Measurements from ENCODE around the gene RTKN. TPM values are rescaled to one million over a fixed set of nuclear protein-coding genes. Genes with fewer than 3 reads are reported as not detected.

The RTKN gene
- total and polyA plus RNA-seq, 2 of the 13 experiments (the other 11 are each of a cell fraction or from before 2014, with no cell fraction given), result 159 to 166 TPM

- TF ChIP-seq, protein P1, sequence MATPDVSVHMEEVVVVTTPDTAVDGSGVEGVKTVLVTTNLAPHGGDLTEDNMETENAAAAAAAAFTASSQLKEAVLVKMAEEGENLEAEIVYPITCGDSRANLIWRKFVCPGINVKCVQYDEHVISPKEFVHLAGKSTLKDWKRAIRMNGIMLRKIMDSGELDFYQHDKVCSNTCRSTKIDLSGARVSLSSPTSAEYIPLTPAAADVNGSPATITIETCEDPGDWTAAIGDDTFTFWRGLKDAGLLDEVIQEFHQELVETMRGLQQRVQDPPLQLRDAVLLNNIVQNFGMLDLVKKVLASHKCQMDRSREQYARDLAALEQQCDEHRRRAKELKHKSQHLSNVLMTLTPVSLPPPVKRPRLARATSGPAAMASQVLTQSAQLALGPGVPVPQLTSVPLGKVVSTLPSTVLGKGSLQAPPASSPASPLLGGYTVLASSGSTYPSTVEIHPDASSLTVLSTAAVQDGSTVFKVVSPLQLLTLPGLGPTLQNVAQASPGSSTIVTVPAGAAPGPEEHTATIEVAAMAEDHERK (CRISPR knock-in tag; IDR thresholded peaks at IDR 0.05; ENCODE audit: low read depth), result no peak
- no peak for TF ChIP-seq PRDM4 (CRISPR knock-in tag; IDR thresholded peaks at IDR 0.05; ENCODE audit: borderline replicate concordance)
- peak; percentile 78 for TF ChIP-seq PAXIP1 (CRISPR knock-in tag; conservative IDR thresholded peaks at IDR 0.05)
- peak; percentile 94; the same call in 1 of the 2 replicates for TF ChIP-seq ZSCAN20 (CRISPR knock-in tag; IDR thresholded peaks at IDR 0.05; ENCODE audit: borderline replicate concordance)
- 0 out of 2 replicates have a peak, but pooled peaks have one; percentile 66 for TF ChIP-seq ZNF337 (CRISPR knock-in tag; IDR thresholded peaks at IDR 0.05; ENCODE audit: borderline replicate concordance, low read depth)
- TF ChIP-seq ZNF17 (CRISPR knock-in tag; IDR thresholded peaks at IDR 0.05), result no peak
- TF ChIP-seq, protein P2, sequence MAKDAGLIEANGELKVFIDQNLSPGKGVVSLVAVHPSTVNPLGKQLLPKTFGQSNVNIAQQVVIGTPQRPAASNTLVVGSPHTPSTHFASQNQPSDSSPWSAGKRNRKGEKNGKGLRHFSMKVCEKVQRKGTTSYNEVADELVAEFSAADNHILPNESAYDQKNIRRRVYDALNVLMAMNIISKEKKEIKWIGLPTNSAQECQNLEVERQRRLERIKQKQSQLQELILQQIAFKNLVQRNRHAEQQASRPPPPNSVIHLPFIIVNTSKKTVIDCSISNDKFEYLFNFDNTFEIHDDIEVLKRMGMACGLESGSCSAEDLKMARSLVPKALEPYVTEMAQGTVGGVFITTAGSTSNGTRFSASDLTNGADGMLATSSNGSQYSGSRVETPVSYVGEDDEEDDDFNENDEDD (CRISPR knock-in tag; IDR thresholded peaks at IDR 0.05; ENCODE audit: borderline replicate concordance), result peak; percentile 43; the same call in 1 of the 2 replicates
- no peak for TF ChIP-seq EHMT2 (IDR thresholded peaks at IDR 0.05; ENCODE audit: borderline replicate concordance, low read depth, low read length)
- no peak; the same call in none of the 2 replicates for TF ChIP-seq NR2C2 (CRISPR knock-in tag; IDR thresholded peaks at IDR 0.05; ENCODE audit: borderline replicate concordance)
- no peak for TF ChIP-seq LCORL (IDR thresholded peaks at IDR 0.05)
- peak; percentile 91 for TF ChIP-seq LCORL (CRISPR knock-in tag; IDR thresholded peaks at IDR 0.05)
- TF ChIP-seq ZNF501 (CRISPR knock-in tag; IDR thresholded peaks at IDR 0.05), result peak; percentile 65
- TF ChIP-seq U2AF2 (IDR thresholded peaks at IDR 0.05; ENCODE audit: low read depth, low read length), result 0 out of 2 replicates have a peak, but pooled peaks have one; percentile 20
- no peak for TF ChIP-seq ZFP36 (IDR thresholded peaks at IDR 0.05; ENCODE audit: borderline replicate concordance, low read depth, low read length, partially characterized antibody)
- TF ChIP-seq, protein P3, sequence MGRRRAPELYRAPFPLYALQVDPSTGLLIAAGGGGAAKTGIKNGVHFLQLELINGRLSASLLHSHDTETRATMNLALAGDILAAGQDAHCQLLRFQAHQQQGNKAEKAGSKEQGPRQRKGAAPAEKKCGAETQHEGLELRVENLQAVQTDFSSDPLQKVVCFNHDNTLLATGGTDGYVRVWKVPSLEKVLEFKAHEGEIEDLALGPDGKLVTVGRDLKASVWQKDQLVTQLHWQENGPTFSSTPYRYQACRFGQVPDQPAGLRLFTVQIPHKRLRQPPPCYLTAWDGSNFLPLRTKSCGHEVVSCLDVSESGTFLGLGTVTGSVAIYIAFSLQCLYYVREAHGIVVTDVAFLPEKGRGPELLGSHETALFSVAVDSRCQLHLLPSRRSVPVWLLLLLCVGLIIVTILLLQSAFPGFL (CRISPR knock-in tag; IDR thresholded peaks at IDR 0.05), result no peak
- TF ChIP-seq FOSL1 (CRISPR knock-in tag; IDR thresholded peaks at IDR 0.05; ENCODE audit: borderline replicate concordance), result no peak
- no peak for TF ChIP-seq MAFK (conservative IDR thresholded peaks at IDR 0.05 in 1 of 2, IDR thresholded peaks at IDR 0.05 in 1 of 2; ENCODE audit: low read length in 2 of 2)
- no peak for TF ChIP-seq MAFG (CRISPR knock-in tag; IDR thresholded peaks at IDR 0.05)
- no peak for TF ChIP-seq ZKSCAN1 (IDR thresholded peaks at IDR 0.05; ENCODE audit: low read length)
Observed at GRCh38 chr2:74441690-74442482, at the start of gene RTKN (continued).
